HCT116 (cell line): ENCODE results near the gene TIRAP. TPM values are rescaled to one million over a fixed set of nuclear protein-coding genes. Genes with fewer than 3 reads are reported as not detected.

ENCODE experiments used
- ATAC-seq: fragments of 200-7000 bp; cut with Tn5 transposase; 2 replicates; pipeline ENCODE4 v1.9.1; 2020; ENCODE audit warnings: mild to moderate bottlenecking, moderate library complexity
- BruUV-seq: library from RNA; stranded (reverse); fragments of 400-500 nt; replicated peaks from 2 replicates; lab custom pipeline; 2021; lab: Mats Ljungman, UMichigan
- CTCF ChIA-PET: fragments of 300-600 bp; sonication (Branson Sonifier 250); formaldehyde crosslinking; loops from one replicate; lab custom pipeline; 2021; ENCODE audit warnings: antibody characterized with exemption; lab: Charles Lee
- POLR2A ChIA-PET: fragments of 300-600, 350-600 bp; sonication (Branson Sonifier 250); formaldehyde crosslinking; loops from one replicate; lab custom pipeline; 2021; ENCODE audit warnings: antibody characterized with exemption; lab: Charles Lee
- RAD21 ChIA-PET, 2 experiments: fragments of 300-600 bp; sonication (Branson Sonifier 250); formaldehyde crosslinking; loops; one replicate each; lab custom pipeline; 2023; ENCODE audit warnings: low total read pairs in 2 of 2; ENCODE audit not compliant: uncharacterized antibody in 2 of 2, unreplicated experiment in 2 of 2, low non-redundant PET in 1 of 2; lab: Charles Lee
- DNase-seq: peaks from one replicate; pipeline ENCODE4 v3.0.0-alpha.2; 2010; ENCODE audit warnings: low read depth, low spot score
- H2AFZ ChIP-seq: fragments of 200-600 bp; shearing (Covaris generic), sonication (generic); 2 replicates; pipeline ENCODE4 v1.6.1; 2017; ENCODE audit warnings: low read depth, mixed run types, mixed read lengths, antibody characterized with exemption, low read length; ENCODE audit not compliant: poor library complexity, severe bottlenecking
- H3K27ac ChIP-seq: 2 replicates; pipeline ENCODE4 v1.5.1; 2012; ENCODE audit warnings: low read depth, low read length
- H3K27me3 ChIP-seq: fragments of 200-600 bp; sonication (generic); 2 replicates; pipeline ENCODE4 v1.6.1; 2016; ENCODE audit warnings: mixed run types, low read length, mixed read lengths; ENCODE audit not compliant: insufficient read depth
- H3K36me3 ChIP-seq, 2 experiments: fragments of 200-500 bp in 1 of 2; fragments of 200-600 bp in 1 of 2; sonication (Bioruptor generic) in 1 of 2; sonication (generic) in 1 of 2; 2 replicates each; pipeline versions ENCODE4 v1.5.1 to v1.6.1; 2014 to 2016; ENCODE audit warnings: low read length in 2 of 2, inconsistent platforms in 1 of 2, mixed read lengths in 1 of 2, mixed run types in 1 of 2; ENCODE audit not compliant: insufficient read depth in 2 of 2, control insufficient read depth in 1 of 2
- H3K4me1 ChIP-seq, 2 experiments: fragments of 200-600 bp in 1 of 2; sonication (generic) in 1 of 2; 2 replicates each; pipeline versions ENCODE4 v1.5.1 to v1.6.1; 2012 to 2017; ENCODE audit warnings: low read length in 2 of 2, inconsistent platforms in 1 of 2, mild to moderate bottlenecking in 1 of 2, mixed read lengths in 1 of 2, mixed run types in 1 of 2, moderate library complexity in 1 of 2; ENCODE audit not compliant: insufficient read depth in 2 of 2, control insufficient read depth in 1 of 2
- H3K4me2 ChIP-seq: fragments of 200-600 bp; sonication (generic); 2 replicates; pipeline ENCODE4 v1.6.1; 2017; ENCODE audit warnings: mixed run types, low read length, mixed read lengths
- H3K4me3 ChIP-seq, 2 experiments: fragments of 200-600 bp in 1 of 2; sonication (generic) in 1 of 2; replicated peaks in 1 of 2; 2 replicates each; pipeline ENCODE4 v1.5.1; 2011 to 2016; ENCODE audit warnings: low read length in 2 of 2, control low read depth in 1 of 2, low read depth in 1 of 2, mild to moderate bottlenecking in 1 of 2, mixed read lengths in 1 of 2, mixed run types in 1 of 2
- H3K79me2 ChIP-seq: fragments of 200-600 bp; sonication (generic); 2 replicates; pipeline ENCODE4 v1.6.1; 2017; ENCODE audit warnings: mild to moderate bottlenecking, mixed run types, low read length, moderate library complexity, mixed read lengths; ENCODE audit not compliant: insufficient read depth
- H3K9ac ChIP-seq: fragments of 200-600 bp; sonication (generic); 2 replicates; pipeline ENCODE4 v1.6.1; 2016; ENCODE audit warnings: low read length, mixed read lengths
- H3K9me2 ChIP-seq: fragments of 200-600 bp; sonication (generic), shearing (Covaris generic); 2 replicates; pipeline ENCODE4 v1.6.1; 2017; ENCODE audit warnings: mixed run types, mild to moderate bottlenecking, moderate library complexity; ENCODE audit not compliant: insufficient read depth
- H3K9me3 ChIP-seq, 2 experiments: fragments of 200-500 bp in 1 of 2; fragments of 200-600 bp in 1 of 2; sonication (Bioruptor generic) in 1 of 2; sonication (generic) in 1 of 2; 2 replicates each; pipeline ENCODE4 v1.6.1; 2014 to 2017; ENCODE audit warnings: low read length in 2 of 2, mixed read lengths in 2 of 2, inconsistent platforms in 1 of 2, low read depth in 1 of 2, mild to moderate bottlenecking in 1 of 2, mixed run types in 1 of 2, moderate library complexity in 1 of 2; ENCODE audit not compliant: control insufficient read depth in 1 of 2, insufficient read depth in 1 of 2
- H4K20me1 ChIP-seq: fragments of 200-600 bp; sonication (generic), shearing (Covaris generic); 2 replicates; pipeline ENCODE4 v1.6.1; 2017; ENCODE audit warnings: mixed run types, mild to moderate bottlenecking, moderate library complexity; ENCODE audit not compliant: insufficient read depth
- ATF3 ChIP-seq: IDR thresholded peaks from 2 replicates; pipeline ENCODE4 v1.6.1; 2012
- CBX3 ChIP-seq: IDR thresholded peaks from 2 replicates; pipeline ENCODE4 v1.6.1; 2012; ENCODE audit warnings: low read depth
- CEBPB ChIP-seq: IDR thresholded peaks from 2 replicates; pipeline ENCODE4 v1.6.1; 2012; ENCODE audit warnings: low read depth
- CTCF ChIP-seq, 3 experiments: fragments of 200-600 bp in 1 of 3; sonication (generic) in 1 of 3; IDR thresholded peaks in 2 of 3; conservative IDR thresholded peaks in 1 of 3; 2 replicates each; pipeline ENCODE4 v1.5.1; 2012 to 2017; ENCODE audit warnings: low read depth in 2 of 3, low read length in 2 of 3, antibody characterized with exemption in 1 of 3, borderline replicate concordance in 1 of 3, control low read depth in 1 of 3, mild to moderate bottlenecking in 1 of 3, mixed read lengths in 1 of 3, mixed run types in 1 of 3, moderate library complexity in 1 of 3; ENCODE audit not compliant: insufficient read depth in 1 of 3
- ELF1 ChIP-seq: IDR thresholded peaks from 2 replicates; pipeline ENCODE4 v1.6.1; 2012; ENCODE audit warnings: low read depth, borderline replicate concordance
- EZH2 ChIP-seq: fragments of 200-600 bp; sonication (generic); IDR thresholded peaks from 2 replicates; pipeline ENCODE4 v1.6.1; 2017; ENCODE audit warnings: antibody characterized with exemption, mixed run types
- JUND ChIP-seq: IDR thresholded peaks from 2 replicates; pipeline ENCODE4 v1.6.1; 2012
- MAX ChIP-seq: IDR thresholded peaks from 2 replicates; pipeline ENCODE4 v1.6.1; 2012
- POLR2A ChIP-seq: IDR thresholded peaks from 2 replicates; pipeline ENCODE4 v1.7.0; 2011; ENCODE audit warnings: borderline replicate concordance; ENCODE audit not compliant: insufficient read depth, insufficient read length; ENCODE audit errors: extremely low read depth
- POLR2AphosphoS5 ChIP-seq: IDR thresholded peaks from 2 replicates; pipeline ENCODE4 v1.6.1; 2011; ENCODE audit warnings: mild to moderate bottlenecking, low read depth, low read length, moderate library complexity
- RAD21 ChIP-seq: IDR thresholded peaks from 2 replicates; pipeline ENCODE4 v1.6.1; 2012; ENCODE audit warnings: low read depth, mild to moderate bottlenecking
- REST ChIP-seq: IDR thresholded peaks from 2 replicates; pipeline ENCODE4 v1.6.1; 2012; ENCODE audit warnings: low read depth
- SRF ChIP-seq: IDR thresholded peaks from 2 replicates; pipeline ENCODE4 v1.6.1; 2012; ENCODE audit warnings: low read depth
- TCF7L2 ChIP-seq: IDR thresholded peaks from 2 replicates; pipeline ENCODE4 v1.7.0; 2011; ENCODE audit warnings: borderline replicate concordance, inconsistent platforms; ENCODE audit not compliant: insufficient read depth, insufficient read length; ENCODE audit errors: extremely low read depth
- YY1 ChIP-seq: IDR thresholded peaks from 2 replicates; pipeline ENCODE4 v1.6.1; 2011; ENCODE audit warnings: low read length, low read depth, moderate library complexity, mild to moderate bottlenecking; ENCODE audit not compliant: insufficient replicate concordance; ENCODE audit errors: extremely low read depth
- ZNF274 ChIP-seq: fragments of 200-500 bp; sonication (Bioruptor generic); IDR thresholded peaks from 2 replicates; pipeline ENCODE4 v1.6.1; 2014; ENCODE audit warnings: mild to moderate bottlenecking, low read depth, low read length, inconsistent platforms
- intact Hi-C: fragments of 100-400 bp; cut with micrococcal nuclease; formaldehyde crosslinking; loops from 2 replicates; pipeline ENCODE4 v1.10.0; 2022
- total RNA-seq: library from RNA; stranded (reverse); gene quantifications from one replicate; pipeline ENCODE4 v1.2.1, GENCODE V29; 2021; ENCODE audit not compliant: unreplicated experiment

The TIRAP gene
- total RNA-seq, 1 experiment from 2014 or later: 10.8 TPM

- Histone ChIP-seq H4K20me1 (no peaks in the 10 kb centered on the region), H3K4me3 (no peak overlapping the region), H3K4me2 (no peak overlapping the region), H3K9ac (no peak overlapping the region), H2AFZ (no peak overlapping the region), H3K9me3 (no peaks in the 10 kb centered on the region), H3K27me3 (no peaks in the 10 kb centered on the region), H3K4me1 (no peaks in the 10 kb centered on the region), H3K79me2 (no peaks in the 10 kb centered on the region), H3K36me3 (peaks cover 4 to 9% of the 10 kb centered on the region in 2 experiments; a peak in 2 of 4 replicates), H3K27ac (no peak overlapping the region), H3K9me2 (no peaks in the 10 kb centered on the region)
- no peak for ATAC-seq
- TF ChIP-seq RAD21 (no peak), POLR2AphosphoS5 (no peak), YY1 (no peak), ZNF274 (no peak), POLR2A (no peak)
- no peak for DNase-seq
- RAD21 ChIA-PET: no interaction called here
- intact Hi-C loops: no loop called here
- BruUV-seq: TSS peak; percentile 13
- CTCF ChIA-PET: no interaction called here
- POLR2A ChIA-PET: no interaction called here
Observed at GRCh38 chr11:126293726-126294125, 10.8 kb downstream of the TIRAP start.

GRCh38 chr11:126297004-126297403 is 14.1 kb downstream of the TIRAP start:
- Histone ChIP-seq H3K27me3 (no peaks in the 10 kb centered on the region), H3K9me2 (no peaks in the 10 kb centered on the region), H3K9me3 (no peaks in the 10 kb centered on the region), H3K4me3 (no peak overlapping the region), H3K79me2 (peaks cover 4% of the 10 kb centered on the region; the same call in 1 of the 2 replicates), H3K27ac (no peak overlapping the region), H3K4me2 (no peak overlapping the region), H2AFZ (no peak overlapping the region), H4K20me1 (no peaks in the 10 kb centered on the region), H3K36me3 (peaks cover 4% of the 10 kb centered on the region in 2 experiments; a peak in 2 of 4 replicates), H3K4me1 (no peaks in the 10 kb centered on the region), H3K9ac (no peak overlapping the region)
- ATAC-seq (no peak), DNase-seq (no peak)
- intact Hi-C loops: no loop called here
- BruUV-seq: no TSS peak
- ChIA-PET POLR2A (no interaction called here), CTCF (no interaction called here), RAD21 (no interaction called here)
- TF ChIP-seq JUND (no peak), TCF7L2 (no peak), YY1 (no peak), SRF (no peak), REST (no peak), MAX (no peak), CEBPB (no peak), ELF1 (no peak), ATF3 (no peak), CTCF (IDR thresholded peaks at IDR 0.05 in 2 of 3, conservative IDR thresholded peaks at IDR 0.05 in 1 of 3; ENCODE audit: borderline replicate concordance in 1 of 3, insufficient read depth in 1 of 3, low read depth in 2 of 3, low read length in 2 of 3) (no peak), CBX3 (no peak), EZH2 (no peak)
